PC-9 (cell line): ENCODE results near the gene MPIG6B. TPM values are rescaled to one million over a fixed set of nuclear protein-coding genes. Genes with fewer than 3 reads are reported as not detected.

Source experiments
- BruUV-seq: library from RNA; stranded (reverse); fragments of 400-500 nt; replicated peaks from 2 replicates; lab custom pipeline; 2021; lab: Mats Ljungman, UMichigan
- CTCF ChIA-PET: fragments of 300-600 bp; sonication (Branson Sonifier 250); formaldehyde crosslinking; loops from one replicate; lab custom pipeline; 2022; ENCODE audit warnings: antibody characterized with exemption; lab: Charles Lee
- POLR2A ChIA-PET: fragments of 300-600 bp; sonication (Branson Sonifier 250); formaldehyde crosslinking; loops from one replicate; lab custom pipeline; 2022; ENCODE audit warnings: antibody characterized with exemption; ENCODE audit not compliant: unreplicated experiment; lab: Charles Lee
- DNase-seq, 2 experiments: peaks; one replicate each; pipeline versions ENCODE4 v3.0.0 to v3.0.0-alpha.2; 2015 to 2022; ENCODE audit warnings: mixed read lengths in 1 of 2
- H2AFZ ChIP-seq: fragments of 200-600 bp; sonication (generic); 2 replicates; pipeline ENCODE4 v1.8.1; 2017; ENCODE audit warnings: antibody characterized with exemption
- H3F3A ChIP-seq: fragments of 200-600 bp; sonication (generic); 2 replicates; pipeline ENCODE4 v1.8.1; 2017; ENCODE audit warnings: antibody characterized with exemption, mild to moderate bottlenecking, low read depth; ENCODE audit not compliant: insufficient read depth
- H3K27ac ChIP-seq: fragments of 200-600 bp; sonication (generic); 2 replicates; pipeline ENCODE4 v1.6.1; 2016; ENCODE audit warnings: mixed run types
- H3K27me3 ChIP-seq: fragments of 200-600 bp; sonication (generic); 2 replicates; pipeline ENCODE4 v1.6.1; 2016; ENCODE audit warnings: low read depth, mixed run types; ENCODE audit not compliant: insufficient read depth
- H3K36me3 ChIP-seq: fragments of 200-600 bp; sonication (generic); 2 replicates; pipeline ENCODE4 v1.6.1; 2016; ENCODE audit warnings: low read depth, mixed run types
- H3K4me1 ChIP-seq: fragments of 200-600 bp; sonication (generic); replicated peaks from 2 replicates; pipeline ENCODE4 v1.6.1; 2016; ENCODE audit warnings: mixed run types; ENCODE audit not compliant: insufficient read depth
- H3K4me2 ChIP-seq: fragments of 200-600 bp; sonication (generic); 2 replicates; pipeline ENCODE4 v1.6.1; 2017; ENCODE audit warnings: mixed run types
- H3K4me3 ChIP-seq: fragments of 200-600 bp; sonication (generic); 2 replicates; pipeline ENCODE4 v1.6.1; 2016; ENCODE audit warnings: mixed run types
- H3K79me2 ChIP-seq: fragments of 200-600 bp; sonication (generic); 2 replicates; pipeline ENCODE4 v1.6.1; 2017; ENCODE audit warnings: low read depth, mixed run types
- H3K9me2 ChIP-seq: fragments of 200-600 bp; sonication (generic); 2 replicates; pipeline ENCODE4 v1.8.1; 2017; ENCODE audit warnings: mild to moderate bottlenecking; ENCODE audit not compliant: insufficient read depth
- H3K9me3 ChIP-seq: fragments of 200-600 bp; sonication (generic); 2 replicates; pipeline ENCODE4 v1.8.1; 2016; ENCODE audit warnings: low read depth; ENCODE audit not compliant: insufficient read depth
- H4K20me1 ChIP-seq: fragments of 200-600 bp; sonication (generic); 2 replicates; pipeline ENCODE4 v1.8.1; 2017; ENCODE audit not compliant: insufficient read depth
- CTCF ChIP-seq: fragments of 200-600 bp; sonication (generic); conservative IDR thresholded peaks from 2 replicates; pipeline ENCODE4 v1.6.1; 2017; ENCODE audit warnings: mixed run types, antibody characterized with exemption, mild to moderate bottlenecking, moderate library complexity
- EZH2 ChIP-seq: fragments of 200-600 bp; sonication (generic); IDR thresholded peaks from 2 replicates; pipeline ENCODE4 v1.8.0; 2017; ENCODE audit warnings: antibody characterized with exemption, low read depth
- intact Hi-C: fragments of 100-400 bp; cut with micrococcal nuclease; formaldehyde crosslinking; loops from one replicate; pipeline ENCODE4 v1.10.0; 2022; ENCODE audit not compliant: unreplicated experiment
- total RNA-seq: library from RNA; stranded (reverse); gene quantifications from 2 replicates; pipeline ENCODE4 v1.2.3, GENCODE V29; 2021

MPIG6B gene
- total RNA-seq, 1 experiment from 2014 or later = 0.59 TPM

- H3K4me2 ChIP-seq = peak within 1 kb of the TSS; percentile 83
- H3K36me3 ChIP-seq = peaks cover 12% of the 10 kb centered on the region; the same call in 1 of the 2 replicates
- ChIA-PET CTCF (interaction anchor here (0.5 to 0.9 kb wide), 6 partner anchors 26 to 308 kb away, joined by 3 to 7 read pairs (median 4); partner anchors contain the start of gene VWA7), POLR2A (interaction anchor here (0.6 to 1.1 kb wide), 9 partner anchors 56 to 1114 kb away, joined by 3 to 21 read pairs (median 5); partner anchors contain the start of genes TAP1 and VARS1)
- H3K79me2 ChIP-seq = peaks cover 29% of the 10 kb centered on the region
- DNase-seq = peak; percentile 98
- intact Hi-C loops = loop anchor here (1.0 to 10.0 kb wide), 5 partner anchors 37 to 243 kb away; partner anchors contain the start of genes ABHD16A, ATP6V1G2, DDX39B and HSPA1B
- H2AFZ ChIP-seq = peak within 1 kb of the TSS; percentile 89
- H3K4me3 ChIP-seq = peak within 1 kb of the TSS; percentile 69
- H4K20me1 ChIP-seq = no peaks in the 10 kb centered on the region
- peak within 1 kb of the TSS; percentile 14 for H3K27ac ChIP-seq
- TF ChIP-seq EZH2 (no peak), CTCF (no peak)
- peaks cover 30% of the 10 kb centered on the region for H3F3A ChIP-seq
- BruUV-seq = no TSS peak
- H3K27me3 ChIP-seq = no peaks in the 10 kb centered on the region
- no peaks in the 10 kb centered on the region for H3K9me2 ChIP-seq
- peaks cover 33% of the 10 kb centered on the region for H3K4me1 ChIP-seq
- H3K9me3 ChIP-seq = no peaks in the 10 kb centered on the region
Observed at GRCh38 chr6:31739639-31740396, 16.6 kb downstream of the MPIG6B start, which contains the start of gene MSH5. Gene MSH5 (plus strand): TSS chr6:31740005. CDS start chr6:31740467, 462 bp downstream.

- peak overlapping the region; percentile 69 for H3K4me3 ChIP-seq
- H3K4me1 ChIP-seq = peaks cover 33% of the 10 kb centered on the region
- peak in 1 of 2 experiments; percentile 29 for DNase-seq
- ChIA-PET POLR2A (interaction anchor here (0.6 to 0.8 kb wide), 4 partner anchors 122 to 472 kb away, joined by 4 to 6 read pairs (median 4); partner anchors contain the start of gene NEU1), CTCF (interaction anchor here (0.5 to 1.0 kb wide), 4 partner anchors 29 to 116 kb away, joined by 3 to 7 read pairs (median 5); no protein-coding TSS in a partner anchor)
- no peaks in the 10 kb centered on the region for H3K27me3 ChIP-seq
- H3K79me2 ChIP-seq = peaks cover 21% of the 10 kb centered on the region
- BruUV-seq = TSS peak; percentile 20
- peak overlapping the region; percentile 89 for H2AFZ ChIP-seq
- H3K9me2 ChIP-seq = no peaks in the 10 kb centered on the region
- H3K36me3 ChIP-seq = peaks cover 12% of the 10 kb centered on the region; the same call in 1 of the 2 replicates
- no peaks in the 10 kb centered on the region for H3K9me3 ChIP-seq
- H3K4me2 ChIP-seq = peak overlapping the region; percentile 83
- no peak for TF ChIP-seq EZH2
- TF ChIP-seq CTCF = no peak
- intact Hi-C loops = no loop called here
- H4K20me1 ChIP-seq = no peaks in the 10 kb centered on the region
- H3F3A ChIP-seq = peaks cover 28% of the 10 kb centered on the region
- peak overlapping the region; percentile 14; the same call in 1 of the 2 replicates for H3K27ac ChIP-seq
Observed at GRCh38 chr6:31740397-31741223, 17.4 kb downstream of the MPIG6B start.

GRCh38 chr6:31741815-31742214, 18.6 kb downstream of the MPIG6B start:
- no peaks in the 10 kb centered on the region for H3K27me3 ChIP-seq
- H3F3A ChIP-seq = peaks cover 33% of the 10 kb centered on the region
- no peaks in the 10 kb centered on the region for H3K9me2 ChIP-seq
- intact Hi-C loops = no loop called here
- no peak for DNase-seq
- no peaks in the 10 kb centered on the region for H3K9me3 ChIP-seq
- no peak overlapping the region for H3K4me3 ChIP-seq
- no peaks in the 10 kb centered on the region for H4K20me1 ChIP-seq
- CTCF ChIA-PET = interaction anchor here (0.5 kb wide), 1 partner anchor 88 kb away, joined by 8 read pairs; no protein-coding TSS in a partner anchor
- POLR2A ChIA-PET = interaction anchor here (0.6 kb wide), 1 partner anchor 341 kb away, joined by 4 read pairs; no protein-coding TSS in a partner anchor
- no peak overlapping the region for H3K27ac ChIP-seq
- peaks cover 9% of the 10 kb centered on the region for H3K79me2 ChIP-seq
- TF ChIP-seq CTCF (no peak), EZH2 (no peak)
- H3K4me2 ChIP-seq = no peak overlapping the region
- no peak overlapping the region for H2AFZ ChIP-seq
- BruUV-seq = no TSS peak
- peaks cover 12% of the 10 kb centered on the region; the same call in 1 of the 2 replicates for H3K36me3 ChIP-seq
- peaks cover 37% of the 10 kb centered on the region for H3K4me1 ChIP-seq
